ENCODE results near the gene LGI4.
"Not testable (repeated sequence)": the region's sequence is repeated elsewhere in the genome, so short reads cannot be mapped to it uniquely, and the experiment has no call there.

The LGI4 gene

GRCh38 chr19:35160629-35161433 lies 26.0 kb upstream of the LGI4 start:
- no peak for DNase-seq (ENCODE audit: low spot score)

- no peak for DNase-seq (ENCODE audit: low spot score)
These were observed 24.7 kb upstream of the LGI4 start for GRCh38 chr19:35159606-35160005.

- DNase-seq (ENCODE audit: low spot score) = no peak
These were observed 22.6 kb upstream of the LGI4 start for GRCh38 chr19:35157431-35157830.

DNA sequence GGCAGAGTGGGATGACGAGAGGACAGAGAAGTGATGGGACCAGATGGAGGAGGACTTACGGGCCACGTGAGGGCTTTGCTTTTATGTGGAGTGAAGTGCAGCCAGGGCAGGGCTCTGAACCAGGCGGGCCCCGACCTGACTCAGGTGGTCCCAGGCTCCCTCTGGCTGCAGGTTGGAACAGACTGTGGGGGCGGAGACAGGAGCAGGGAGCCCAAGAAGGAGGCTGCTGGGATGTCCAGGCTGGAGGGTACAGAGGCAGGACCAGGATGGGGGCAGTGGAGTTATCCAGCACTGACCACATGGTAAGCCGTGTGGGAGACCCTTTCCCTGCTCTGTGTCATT lies 21.8 kb upstream of the LGI4 start:
- no peak for DNase-seq (ENCODE audit: low spot score)

DNA sequence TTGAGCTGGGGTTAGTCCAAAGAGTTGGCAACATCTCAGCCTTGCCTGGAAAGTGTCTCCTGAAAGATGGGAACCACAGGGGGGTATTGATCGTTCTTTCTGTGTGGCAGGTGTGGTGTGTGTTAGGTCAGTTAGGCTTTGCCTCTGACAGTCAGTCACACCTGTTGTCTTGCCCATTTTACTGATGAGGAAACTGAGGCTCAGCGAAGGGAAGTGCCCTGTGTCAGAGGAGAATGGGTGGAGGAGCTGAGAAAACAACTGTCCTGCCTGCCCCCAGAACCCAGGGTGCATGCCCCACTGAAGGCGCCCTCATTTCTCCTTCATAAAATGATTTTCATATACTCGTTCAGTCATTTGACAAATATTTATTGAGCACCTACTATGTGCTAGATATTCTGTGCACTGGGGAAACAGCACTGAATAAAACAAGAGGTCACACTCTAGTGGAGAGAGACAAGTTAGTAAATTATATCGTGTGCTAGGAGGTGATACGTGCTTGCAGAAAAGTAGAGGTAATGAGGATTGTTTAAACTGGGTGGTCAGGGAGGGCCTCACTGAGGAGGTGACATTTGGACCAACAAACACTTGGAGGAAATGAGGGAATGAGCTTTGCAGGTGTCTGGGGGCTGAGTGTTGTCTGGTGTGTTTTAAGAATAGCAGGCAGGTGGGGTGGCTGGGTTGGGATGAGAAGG lies 21.3 kb upstream of the LGI4 start:
- DNase-seq (ENCODE audit: low spot score) = no peak

- no peak for DNase-seq (ENCODE audit: low spot score)
These were observed 20.6 kb upstream of the LGI4 start for GRCh38 chr19:35155441-35155840.

GRCh38 chr19:35154525-35155406 lies 19.9 kb upstream of the LGI4 start, which contains the start of gene FXYD5:
Gene FXYD5, plus strand, starts transcription at chr19:35154735. Its CDS starts 816 bp downstream, at chr19:35155551.
- peak; percentile 59 for DNase-seq (ENCODE audit: low spot score)

GRCh38 chr19:35153701-35154524 lies 19.1 kb upstream of the LGI4 start:
- DNase-seq (ENCODE audit: low spot score) = peak; percentile 79

DNA sequence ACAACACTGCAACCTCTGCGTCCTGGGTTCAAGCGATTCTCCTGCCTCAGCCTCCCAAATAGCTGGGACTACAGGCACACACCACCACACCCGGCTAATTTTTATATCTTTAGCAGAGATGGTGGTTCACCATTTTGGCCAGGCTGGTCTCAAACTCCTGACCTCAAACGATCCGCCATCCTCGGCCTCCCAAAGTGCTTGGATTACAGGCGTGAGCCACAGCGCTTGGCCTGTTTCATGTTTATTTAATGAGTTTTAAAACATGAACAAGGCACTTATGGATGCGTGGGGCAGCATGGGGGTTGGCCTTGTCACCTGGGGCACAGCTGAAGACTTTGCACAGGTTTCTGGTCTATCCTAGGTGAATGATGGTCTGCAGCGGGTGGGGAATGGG lies 18.3 kb upstream of the LGI4 start:
- not testable (repeated sequence) for DNase-seq (ENCODE audit: low spot score)

GRCh38 chr19:35151273-35152065 lies 16.6 kb upstream of the LGI4 start:
- no peak for DNase-seq (ENCODE audit: low spot score)

GRCh38 chr19:35150445-35150844 lies 15.6 kb upstream of the LGI4 start:
- no peak for DNase-seq (ENCODE audit: low spot score)

- DNase-seq (ENCODE audit: low spot score) = no peak
These were observed 14.6 kb upstream of the LGI4 start for GRCh38 chr19:35149463-35149862.

GRCh38 chr19:35146746-35147459 lies 12.0 kb upstream of the LGI4 start:
- DNase-seq (ENCODE audit: low spot score) = no peak

GRCh38 chr19:35144600-35145436 lies 10.0 kb upstream of the LGI4 start:
- peak; percentile 46 for DNase-seq (ENCODE audit: low spot score)

DNA sequence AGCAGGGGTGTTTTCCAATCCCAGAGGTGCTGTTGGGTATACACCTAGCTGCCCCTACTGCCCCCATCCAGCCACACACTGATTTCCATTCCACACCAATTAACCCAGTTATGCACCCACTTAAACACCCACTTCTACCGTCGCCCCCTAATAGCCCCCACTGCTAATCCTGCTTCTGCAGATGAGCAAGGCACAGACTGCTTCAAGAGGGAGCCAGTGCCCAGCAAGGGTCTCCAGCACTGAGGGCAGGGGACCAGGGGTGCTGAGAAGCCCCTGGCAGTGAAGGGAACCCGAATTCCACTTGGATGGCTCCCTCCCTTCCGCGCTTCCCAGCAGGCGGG lies 9.4 kb upstream of the LGI4 start:
- no peak for DNase-seq (ENCODE audit: low spot score)

- no peak for DNase-seq (ENCODE audit: low spot score)
These were observed 9.0 kb upstream of the LGI4 start for GRCh38 chr19:35143818-35144217.

- DNase-seq (ENCODE audit: low spot score) = no peak
These were observed 8.4 kb upstream of the LGI4 start, which contains the start of gene FXYD7 for GRCh38 chr19:35143231-35143715. Gene FXYD7, plus strand, starts transcription at chr19:35143255. Its CDS starts 79 bp downstream, at chr19:35143334.

- peak; percentile 68 for DNase-seq (ENCODE audit: low spot score)
These were observed 7.9 kb upstream of the LGI4 start for GRCh38 chr19:35142606-35143230.

All from NAMALWA (cell line).